ENCODE data around the gene DYNC2I2.

The DYNC2I2 gene

DNA sequence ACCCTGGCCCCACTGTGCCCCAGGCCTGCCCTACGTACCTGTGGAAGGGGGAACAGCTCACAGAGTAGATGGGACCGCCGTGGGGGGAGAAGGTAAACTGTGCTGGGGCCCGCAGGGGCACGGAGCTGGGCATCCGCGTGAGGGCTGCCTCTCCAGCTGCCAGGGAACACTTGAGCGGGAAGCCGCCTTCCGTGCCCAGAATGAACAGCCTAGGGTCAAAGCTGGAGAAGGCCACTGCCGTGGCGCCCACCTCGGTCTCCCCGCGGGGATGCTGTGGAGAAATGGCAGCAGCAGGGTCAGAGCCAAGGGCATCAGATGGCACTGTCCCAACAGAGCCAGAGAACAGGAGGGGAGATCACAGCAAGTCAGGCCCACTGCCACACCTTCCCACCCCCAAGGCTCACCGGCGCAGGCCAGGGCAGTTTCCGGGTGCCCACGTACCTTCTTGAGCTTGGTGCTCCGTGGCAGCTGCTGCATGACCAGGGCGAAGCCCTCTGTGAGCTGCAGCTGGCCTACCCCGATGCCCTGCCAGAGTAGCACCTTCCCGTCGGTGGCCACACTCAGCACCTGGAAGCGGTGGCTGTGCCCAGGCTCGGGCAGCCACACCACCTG, 21.9 kb downstream of the DYNC2I2 start:
- Histone ChIP-seq H3K9ac (ENCODE audit: low read length) (peak overlapping the region; percentile 32), H3K4me3 (ENCODE audit: low read length) (no peak overlapping the region)

DNA sequence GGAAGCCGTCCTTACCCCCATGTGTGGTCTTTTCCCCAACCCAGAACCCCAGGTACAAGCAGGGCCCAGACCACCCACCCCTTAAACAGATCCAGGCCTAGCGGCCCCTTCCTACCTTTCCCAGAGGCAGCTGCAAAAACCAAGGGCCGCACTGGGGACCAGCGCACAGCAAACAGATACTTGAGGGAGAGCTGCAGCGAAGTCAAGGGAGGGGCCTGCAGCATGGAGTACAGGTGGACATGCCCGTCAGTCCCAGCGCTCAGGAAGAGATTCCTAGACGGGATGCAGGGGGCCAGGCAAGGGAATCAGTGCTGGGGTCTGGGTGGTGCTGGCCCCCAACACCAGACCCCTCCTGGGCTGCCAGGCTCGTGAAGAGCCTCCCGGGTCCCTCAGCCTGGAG, 22.5 kb downstream of the DYNC2I2 start:
- H3K9me3 ChIP-seq (ENCODE audit: control insufficient read depth, low read length) = no peaks in the 10 kb centered on the region
- H3K4me3 ChIP-seq (ENCODE audit: low read length) = no peak overlapping the region
- no peaks in the 10 kb centered on the region for H3K27me3 ChIP-seq (replicated peaks; ENCODE audit: control insufficient read depth, insufficient read depth, low read length)
- peaks cover 55% of the 10 kb centered on the region for H3K36me3 ChIP-seq (ENCODE audit: control insufficient read depth, insufficient read depth, low read length, severe bottlenecking)
- no peak overlapping the region for H3K9ac ChIP-seq (ENCODE audit: low read length)
- no peak for DNase-seq (ENCODE audit: low read depth)
- H3K4me1 ChIP-seq (ENCODE audit: control insufficient read depth, insufficient read depth, low read length) = peaks cover 16% of the 10 kb centered on the region

More for the DNA sequence above, 21.9 kb downstream of the DYNC2I2 start:
- H3K4me1 ChIP-seq (ENCODE audit: control insufficient read depth, insufficient read depth, low read length) = peaks cover 16% of the 10 kb centered on the region
- H3K36me3 ChIP-seq (ENCODE audit: control insufficient read depth, insufficient read depth, low read length, severe bottlenecking) = peaks cover 48% of the 10 kb centered on the region
- H3K9me3 ChIP-seq (ENCODE audit: control insufficient read depth, low read length) = no peaks in the 10 kb centered on the region
- no peaks in the 10 kb centered on the region for H3K27me3 ChIP-seq (replicated peaks; ENCODE audit: control insufficient read depth, insufficient read depth, low read length)
- no peak for DNase-seq (ENCODE audit: low read depth)

- no peaks in the 10 kb centered on the region for H3K9me3 ChIP-seq (ENCODE audit: control insufficient read depth, low read length)
- no peaks in the 10 kb centered on the region for H3K27me3 ChIP-seq (replicated peaks; ENCODE audit: control insufficient read depth, insufficient read depth, low read length)
- DNase-seq (ENCODE audit: low read depth) = no peak
- peaks cover 60% of the 10 kb centered on the region for H3K36me3 ChIP-seq (ENCODE audit: control insufficient read depth, insufficient read depth, low read length, severe bottlenecking)
- peaks cover 21% of the 10 kb centered on the region for H3K4me1 ChIP-seq (ENCODE audit: control insufficient read depth, insufficient read depth, low read length)
- H3K4me3 ChIP-seq (ENCODE audit: low read length) = no peak overlapping the region
- H3K9ac ChIP-seq (ENCODE audit: low read length) = no peak overlapping the region
Observed at GRCh38 chr9:128633601-128634000, 23.0 kb downstream of the DYNC2I2 start.

DNA sequence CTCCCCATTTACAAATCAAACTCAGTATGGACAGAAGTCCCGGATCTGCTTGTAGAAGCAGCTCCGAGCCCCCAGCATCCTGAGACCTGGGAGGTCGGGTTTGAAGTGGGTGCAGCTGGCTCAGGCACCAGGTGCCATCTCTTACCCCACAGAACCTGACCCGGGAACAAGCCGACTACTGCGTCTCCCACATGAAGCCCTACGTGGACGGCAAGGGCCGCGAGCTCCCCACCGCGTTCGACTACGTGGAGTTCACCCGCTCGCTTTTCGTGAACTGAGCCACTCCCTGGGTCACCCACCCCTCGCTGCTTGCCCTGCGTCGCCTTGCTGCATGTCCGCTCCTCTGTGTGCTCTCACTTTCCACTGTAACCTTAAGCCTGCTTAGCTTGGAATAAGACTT, 23.6 kb downstream of the DYNC2I2 start:
- Histone ChIP-seq H3K36me3 (ENCODE audit: control insufficient read depth, insufficient read depth, low read length, severe bottlenecking) (peaks cover 63% of the 10 kb centered on the region), H3K27me3 (replicated peaks; ENCODE audit: control insufficient read depth, insufficient read depth, low read length) (no peaks in the 10 kb centered on the region), H3K9ac (ENCODE audit: low read length) (no peak overlapping the region), H3K9me3 (ENCODE audit: control insufficient read depth, low read length) (no peaks in the 10 kb centered on the region), H3K4me3 (ENCODE audit: low read length) (no peak overlapping the region), H3K4me1 (ENCODE audit: control insufficient read depth, insufficient read depth, low read length) (peaks cover 26% of the 10 kb centered on the region)
- no peak for DNase-seq (ENCODE audit: low read depth)

- no peak overlapping the region for H3K4me3 ChIP-seq (ENCODE audit: low read length)
- no peaks in the 10 kb centered on the region for H3K27me3 ChIP-seq (replicated peaks; ENCODE audit: control insufficient read depth, insufficient read depth, low read length)
- no peak for DNase-seq (ENCODE audit: low read depth)
- peaks cover 30% of the 10 kb centered on the region for H3K4me1 ChIP-seq (ENCODE audit: control insufficient read depth, insufficient read depth, low read length)
- peaks cover 69% of the 10 kb centered on the region for H3K36me3 ChIP-seq (ENCODE audit: control insufficient read depth, insufficient read depth, low read length, severe bottlenecking)
- H3K9ac ChIP-seq (ENCODE audit: low read length) = no peak overlapping the region
- H3K9me3 ChIP-seq (ENCODE audit: control insufficient read depth, low read length) = no peaks in the 10 kb centered on the region
Observed at GRCh38 chr9:128632486-128632885, 24.2 kb downstream of the DYNC2I2 start.

DNA sequence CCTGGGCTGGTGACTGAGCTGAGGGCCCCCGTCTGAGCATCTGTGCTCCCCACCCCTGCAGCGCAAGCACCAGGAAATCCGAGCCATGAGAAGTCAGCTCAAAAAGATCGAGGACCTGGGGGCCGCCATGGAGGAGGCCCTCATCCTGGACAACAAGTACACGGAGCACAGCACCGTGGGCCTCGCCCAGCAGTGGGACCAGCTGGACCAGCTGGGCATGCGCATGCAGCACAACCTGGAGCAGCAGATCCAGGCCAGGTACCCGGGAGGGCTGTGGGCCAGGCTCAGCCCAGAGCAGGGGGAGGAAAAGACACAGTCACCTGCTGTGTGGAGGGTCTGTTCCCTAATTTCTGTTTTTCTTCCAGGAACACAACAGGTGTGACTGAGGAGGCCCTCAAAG, 24.6 kb downstream of the DYNC2I2 start:
- H3K4me3 ChIP-seq (ENCODE audit: low read length) = no peak overlapping the region

GRCh38 chr9:128631636-128632035, 25.0 kb downstream of the DYNC2I2 start:
- H3K9me3 ChIP-seq (ENCODE audit: control insufficient read depth, low read length) = no peaks in the 10 kb centered on the region
- H3K27me3 ChIP-seq (replicated peaks; ENCODE audit: control insufficient read depth, insufficient read depth, low read length) = no peaks in the 10 kb centered on the region
- H3K4me1 ChIP-seq (ENCODE audit: control insufficient read depth, insufficient read depth, low read length) = peaks cover 30% of the 10 kb centered on the region
- H3K9ac ChIP-seq (ENCODE audit: low read length) = no peak overlapping the region
- H3K36me3 ChIP-seq (ENCODE audit: control insufficient read depth, insufficient read depth, low read length, severe bottlenecking) = peaks cover 77% of the 10 kb centered on the region
- no peak overlapping the region for H3K4me3 ChIP-seq (ENCODE audit: low read length)
- no peak for DNase-seq (ENCODE audit: low read depth)

More for the DNA sequence above, 24.6 kb downstream of the DYNC2I2 start:
- Histone ChIP-seq H3K36me3 (ENCODE audit: control insufficient read depth, insufficient read depth, low read length, severe bottlenecking) (peaks cover 73% of the 10 kb centered on the region), H3K27me3 (replicated peaks; ENCODE audit: control insufficient read depth, insufficient read depth, low read length) (no peaks in the 10 kb centered on the region), H3K9me3 (ENCODE audit: control insufficient read depth, low read length) (no peaks in the 10 kb centered on the region), H3K4me1 (ENCODE audit: control insufficient read depth, insufficient read depth, low read length) (peaks cover 30% of the 10 kb centered on the region), H3K9ac (ENCODE audit: low read length) (no peak overlapping the region)
- DNase-seq (ENCODE audit: low read depth) = no peak

- no peak for DNase-seq (ENCODE audit: low read depth)
- Histone ChIP-seq H3K27me3 (replicated peaks; ENCODE audit: control insufficient read depth, insufficient read depth, low read length) (no peaks in the 10 kb centered on the region), H3K9me3 (ENCODE audit: control insufficient read depth, low read length) (no peaks in the 10 kb centered on the region), H3K4me3 (ENCODE audit: low read length) (no peak overlapping the region), H3K36me3 (ENCODE audit: control insufficient read depth, insufficient read depth, low read length, severe bottlenecking) (peaks cover 94% of the 10 kb centered on the region), H3K9ac (ENCODE audit: low read length) (peak overlapping the region; percentile 10), H3K4me1 (ENCODE audit: control insufficient read depth, insufficient read depth, low read length) (peaks cover 17% of the 10 kb centered on the region)
Observed at GRCh38 chr9:128629852-128630545, 26.6 kb downstream of the DYNC2I2 start.

DNA sequence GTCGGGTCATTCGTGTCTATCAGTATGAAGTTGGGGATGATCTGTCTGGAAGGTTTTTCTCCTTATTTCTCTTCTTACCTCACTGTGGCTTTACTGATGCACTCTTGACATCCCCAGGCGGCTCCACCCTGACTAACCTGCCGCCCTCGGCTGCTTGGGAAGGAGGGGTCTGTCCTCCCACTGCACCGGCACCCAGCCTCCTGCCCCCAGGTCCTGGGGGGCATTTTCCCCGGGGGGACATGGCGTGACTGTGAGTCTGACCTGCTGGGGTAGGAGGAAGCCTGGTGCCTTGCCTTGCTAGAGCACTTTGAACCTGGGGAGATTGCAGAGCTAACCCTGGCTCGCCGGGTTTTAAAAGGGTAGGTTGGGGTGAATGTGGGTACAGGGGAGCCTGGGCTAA, 27.5 kb downstream of the DYNC2I2 start:
- no peaks in the 10 kb centered on the region for H3K27me3 ChIP-seq (replicated peaks; ENCODE audit: control insufficient read depth, insufficient read depth, low read length)
- peaks cover 14% of the 10 kb centered on the region for H3K4me1 ChIP-seq (ENCODE audit: control insufficient read depth, insufficient read depth, low read length)
- peaks cover 98% of the 10 kb centered on the region for H3K36me3 ChIP-seq (ENCODE audit: control insufficient read depth, insufficient read depth, low read length, severe bottlenecking)
- no peak overlapping the region for H3K4me3 ChIP-seq (ENCODE audit: low read length)
- no peak for DNase-seq (ENCODE audit: low read depth)
- no peaks in the 10 kb centered on the region for H3K9me3 ChIP-seq (ENCODE audit: control insufficient read depth, low read length)
- peak overlapping the region; percentile 10 for H3K9ac ChIP-seq (ENCODE audit: low read length)

DNA sequence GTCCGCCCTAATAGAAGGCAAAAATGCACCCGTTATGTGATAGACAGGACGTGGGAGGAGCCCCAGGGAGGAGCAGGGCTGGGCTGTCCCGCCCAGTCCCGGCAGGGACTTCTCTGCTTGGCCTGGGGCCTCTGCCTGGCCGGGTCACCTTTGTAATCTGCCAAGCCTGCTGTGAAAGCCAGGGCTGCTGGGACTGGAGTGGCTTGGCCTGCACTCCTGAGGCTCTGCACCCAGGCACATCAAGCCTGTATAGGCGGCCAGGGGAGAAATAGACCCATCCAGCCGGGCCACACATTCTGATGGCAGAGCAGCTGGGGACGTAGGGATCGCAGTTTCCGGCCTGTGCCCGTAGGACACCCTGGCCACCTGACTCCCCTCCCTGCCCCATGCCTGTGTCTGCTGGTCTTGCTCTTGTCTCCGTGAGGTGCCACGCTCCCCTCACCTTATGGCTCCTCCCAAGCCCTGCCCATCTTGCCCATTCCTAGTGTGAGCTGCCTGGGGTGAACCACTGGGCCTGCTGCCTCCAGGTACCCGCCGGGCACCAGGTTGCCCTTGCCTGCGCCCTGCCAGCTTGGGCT, 28.1 kb downstream of the DYNC2I2 start:
- Histone ChIP-seq H3K4me1 (ENCODE audit: control insufficient read depth, insufficient read depth, low read length) (peaks cover 14% of the 10 kb centered on the region), H3K4me3 (ENCODE audit: low read length) (no peak overlapping the region), H3K27me3 (replicated peaks; ENCODE audit: control insufficient read depth, insufficient read depth, low read length) (no peaks in the 10 kb centered on the region), H3K36me3 (ENCODE audit: control insufficient read depth, insufficient read depth, low read length, severe bottlenecking) (peaks cover 98% of the 10 kb centered on the region), H3K9me3 (ENCODE audit: control insufficient read depth, low read length) (no peaks in the 10 kb centered on the region), H3K9ac (ENCODE audit: low read length) (peak overlapping the region; percentile 18)
- no peak for DNase-seq (ENCODE audit: low read depth)

DNA sequence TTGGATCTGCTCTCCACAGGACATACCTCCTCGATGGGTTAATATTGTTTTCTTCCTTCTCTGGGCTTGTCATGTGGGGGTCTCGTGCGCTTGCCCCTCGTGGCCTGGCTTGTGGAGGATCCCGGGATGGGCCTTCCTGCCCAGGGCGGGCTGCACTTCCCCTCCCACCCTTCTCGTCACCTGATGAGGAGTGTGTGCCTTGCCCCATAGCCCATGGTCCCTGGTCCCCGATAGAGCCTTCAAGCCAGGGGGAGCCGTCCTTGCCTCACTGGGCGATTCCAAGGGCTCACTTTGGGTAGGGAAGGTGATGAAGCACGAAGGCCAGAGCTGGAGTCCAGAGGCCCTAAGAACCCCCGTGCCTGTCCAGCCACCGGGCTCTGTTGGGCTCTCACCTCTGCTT, 28.7 kb downstream of the DYNC2I2 start:
- H3K9ac ChIP-seq (ENCODE audit: low read length) = peak overlapping the region; percentile 1
- H3K9me3 ChIP-seq (ENCODE audit: control insufficient read depth, low read length) = no peaks in the 10 kb centered on the region
- H3K36me3 ChIP-seq (ENCODE audit: control insufficient read depth, insufficient read depth, low read length, severe bottlenecking) = peaks cover 98% of the 10 kb centered on the region
- H3K27me3 ChIP-seq (replicated peaks; ENCODE audit: control insufficient read depth, insufficient read depth, low read length) = no peaks in the 10 kb centered on the region
- peaks cover 14% of the 10 kb centered on the region for H3K4me1 ChIP-seq (ENCODE audit: control insufficient read depth, insufficient read depth, low read length)
- no peak overlapping the region for H3K4me3 ChIP-seq (ENCODE audit: low read length)
- no peak for DNase-seq (ENCODE audit: low read depth)

Data from adipocyte (in vitro differentiated cells).